ENCODE data around the gene XPO1. TPM values are rescaled to one million over a fixed set of nuclear protein-coding genes. Genes with fewer than 3 reads are reported as not detected.
"Not testable (repeated sequence)": the region's sequence is repeated elsewhere in the genome, so short reads cannot be mapped to it uniquely, and the experiment has no call there.

XPO1 gene
- total RNA-seq, 4 donors from 2014 or later, result 148 to 444 (median 323) TPM

- Histone ChIP-seq H3K9me3 (no peaks in the 10 kb centered on the region), H3K36me3 (no peaks in the 10 kb centered on the region), H3K4me1 (no peaks in the 10 kb centered on the region), H3K27ac (no peak overlapping the region), H3K27me3 (no peaks in the 10 kb centered on the region), H3K4me3 (no peak overlapping the region)
- intact Hi-C loops (cut with DNase I; ENCODE audit: low total_unique reads), result no loop called here
- no peak for DNase-seq
- no peak for TF ChIP-seq POLR2A (IDR thresholded peaks at IDR 0.05)
These were observed 12.4 kb upstream of the XPO1 start for GRCh38 chr2:61550375-61551209.

GRCh38 chr2:61549546-61549945 lies 11.4 kb upstream of the XPO1 start:
- intact Hi-C loops (cut with DNase I; ENCODE audit: low total_unique reads), result no loop called here
- no peaks in the 10 kb centered on the region for H3K36me3 ChIP-seq
- DNase-seq, result no peak
- no peak overlapping the region for H3K27ac ChIP-seq
- no peaks in the 10 kb centered on the region for H3K9me3 ChIP-seq
- H3K4me3 ChIP-seq, result no peak overlapping the region
- no peaks in the 10 kb centered on the region for H3K4me1 ChIP-seq
- TF ChIP-seq CTCF (IDR thresholded peaks at IDR 0.05) (no peak), POLR2A (IDR thresholded peaks at IDR 0.05) (no peak)
- no peaks in the 10 kb centered on the region for H3K27me3 ChIP-seq

GRCh38 chr2:61543062-61543461 lies 4.9 kb upstream of the XPO1 start:
- TF ChIP-seq POLR2A (IDR thresholded peaks at IDR 0.05) (no peak), CTCF (IDR thresholded peaks at IDR 0.05) (no peak)
- intact Hi-C loops (cut with DNase I; ENCODE audit: low total_unique reads), result no loop called here
- no peak for DNase-seq
- H3K36me3 ChIP-seq, result no peaks in the 10 kb centered on the region
- no peaks in the 10 kb centered on the region for H3K9me3 ChIP-seq
- H3K4me3 ChIP-seq, result no peak overlapping the region
- no peak overlapping the region for H3K27ac ChIP-seq
- no peaks in the 10 kb centered on the region for H3K27me3 ChIP-seq
- peaks cover 0 to 5% of the 10 kb centered on the region in 2 donors for H3K4me1 ChIP-seq

GRCh38 chr2:61540167-61540566 lies 2.0 kb upstream of the XPO1 start:
- intact Hi-C loops (cut with DNase I; ENCODE audit: low total_unique reads); H3K4me1 ChIP-seq; H3K4me3 ChIP-seq; H3K27me3 ChIP-seq; DNase-seq; H3K36me3 ChIP-seq; H3K9me3 ChIP-seq: not testable (repeated sequence)
- peak overlapping the region; percentile 97 to 99 for H3K27ac ChIP-seq

- peak overlapping the region; percentile 85 to 91 for H3K4me3 ChIP-seq
- intact Hi-C loops (cut with DNase I; ENCODE audit: low total_unique reads), result no loop called here
- H3K4me1 ChIP-seq, result peaks cover 0 to 5% of the 10 kb centered on the region in 2 donors
- H3K36me3 ChIP-seq, result no peaks in the 10 kb centered on the region
- H3K27ac ChIP-seq, result peak overlapping the region; percentile 97 to 99
- TF ChIP-seq CTCF (IDR thresholded peaks at IDR 0.05), result no peak
- TF ChIP-seq POLR2A (IDR thresholded peaks at IDR 0.05), result no peak
- H3K27me3 ChIP-seq, result no peaks in the 10 kb centered on the region
- peak; percentile 40 to 42 for DNase-seq
- H3K9me3 ChIP-seq, result no peaks in the 10 kb centered on the region
These were observed 864 bp upstream of the XPO1 start for GRCh38 chr2:61538920-61539520.

- Histone ChIP-seq H3K4me3 (peak overlapping the region; percentile 85 to 91), H3K36me3 (no peaks in the 10 kb centered on the region), H3K4me1 (peaks cover 0 to 5% of the 10 kb centered on the region in 2 donors), H3K27me3 (no peaks in the 10 kb centered on the region), H3K9me3 (no peaks in the 10 kb centered on the region), H3K27ac (peak overlapping the region; percentile 97 to 99)
- intact Hi-C loops (cut with DNase I; ENCODE audit: low total_unique reads), result no loop called here
- no peak for DNase-seq
- TF ChIP-seq CTCF (IDR thresholded peaks at IDR 0.05) (no peak), POLR2A (IDR thresholded peaks at IDR 0.05) (no peak)
These were observed 281 bp downstream of the XPO1 start for GRCh38 chr2:61537950-61538199.
